ENCODE results near the gene EDNRA.
A peak's percentile ranks its signal among the peaks of the same experiment; 100 is the strongest.

The EDNRA gene

DNA sequence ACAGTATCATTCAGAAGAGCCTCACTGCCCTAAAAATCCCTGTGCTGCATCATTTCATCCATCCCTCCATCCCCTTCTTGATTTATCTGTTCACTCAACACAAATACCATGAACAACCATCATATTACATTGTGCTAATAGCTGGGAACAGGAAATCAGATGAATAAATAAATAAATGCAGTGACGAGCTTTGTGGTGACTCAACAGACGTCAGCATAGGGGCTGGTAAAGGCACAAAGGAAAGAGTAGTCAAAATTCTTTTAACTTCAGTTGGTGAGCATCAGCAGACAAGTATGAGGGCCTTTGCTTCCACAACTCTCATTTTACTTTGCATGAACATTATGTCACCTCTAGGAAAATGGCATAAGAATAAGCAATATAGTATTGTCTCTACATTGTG, 65.5 kb downstream of the EDNRA start:
- no peak for DNase-seq

DNA sequence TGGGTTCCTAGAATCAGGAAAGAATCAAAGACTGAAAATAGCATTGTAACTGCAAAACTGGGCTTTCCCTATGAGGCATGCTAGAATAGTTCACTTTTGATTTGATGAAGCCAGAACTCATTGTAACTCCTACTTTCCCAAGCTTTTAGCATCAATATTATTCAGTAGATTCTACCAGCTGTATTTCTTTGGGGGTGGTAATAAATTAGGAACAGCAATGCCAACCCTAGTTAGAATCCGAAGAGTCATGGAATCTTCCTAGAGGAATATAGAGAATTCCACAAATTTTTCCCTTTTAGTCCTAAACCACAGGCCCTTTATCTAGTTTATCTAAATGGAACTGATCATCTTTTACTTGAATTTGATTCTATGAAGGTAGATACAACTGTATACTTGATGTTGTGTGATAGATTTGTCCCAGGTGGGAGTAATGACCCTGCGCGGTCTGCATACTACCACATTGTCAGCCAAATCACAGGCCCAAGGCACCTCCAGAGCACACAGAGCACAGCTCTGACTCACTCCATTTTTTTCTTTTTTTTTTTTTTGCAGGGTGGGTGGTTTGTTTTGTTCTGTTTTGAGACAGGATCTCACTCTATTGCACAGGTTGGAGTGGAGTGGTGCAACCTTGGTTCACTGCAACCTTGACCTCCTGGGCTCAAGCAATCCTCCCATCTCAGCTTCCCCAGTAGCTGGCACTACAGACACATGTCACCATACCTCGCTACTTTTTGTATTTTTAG, 66.6 kb downstream of the EDNRA start:
- DNase-seq, result no peak

DNA sequence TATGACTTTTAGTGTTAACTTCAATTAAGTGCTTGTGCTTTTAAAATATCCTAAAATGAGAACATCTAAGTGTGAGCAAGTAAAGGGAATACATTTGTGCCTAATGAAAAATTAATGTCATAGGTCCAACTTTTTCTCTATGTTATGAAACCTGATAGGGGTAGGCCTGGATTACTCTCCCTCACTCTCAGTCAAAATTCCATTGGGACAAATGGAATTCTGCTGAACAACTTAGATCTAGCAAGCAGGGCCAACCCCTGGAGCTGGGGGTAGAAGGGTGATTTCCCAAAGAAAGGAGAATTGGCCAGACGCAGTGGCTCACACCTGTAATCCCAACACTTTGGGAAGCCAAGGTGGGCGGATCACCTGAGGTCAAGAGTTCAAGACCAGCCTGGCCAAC, 67.4 kb downstream of the EDNRA start:
- DNase-seq, result no peak

DNA sequence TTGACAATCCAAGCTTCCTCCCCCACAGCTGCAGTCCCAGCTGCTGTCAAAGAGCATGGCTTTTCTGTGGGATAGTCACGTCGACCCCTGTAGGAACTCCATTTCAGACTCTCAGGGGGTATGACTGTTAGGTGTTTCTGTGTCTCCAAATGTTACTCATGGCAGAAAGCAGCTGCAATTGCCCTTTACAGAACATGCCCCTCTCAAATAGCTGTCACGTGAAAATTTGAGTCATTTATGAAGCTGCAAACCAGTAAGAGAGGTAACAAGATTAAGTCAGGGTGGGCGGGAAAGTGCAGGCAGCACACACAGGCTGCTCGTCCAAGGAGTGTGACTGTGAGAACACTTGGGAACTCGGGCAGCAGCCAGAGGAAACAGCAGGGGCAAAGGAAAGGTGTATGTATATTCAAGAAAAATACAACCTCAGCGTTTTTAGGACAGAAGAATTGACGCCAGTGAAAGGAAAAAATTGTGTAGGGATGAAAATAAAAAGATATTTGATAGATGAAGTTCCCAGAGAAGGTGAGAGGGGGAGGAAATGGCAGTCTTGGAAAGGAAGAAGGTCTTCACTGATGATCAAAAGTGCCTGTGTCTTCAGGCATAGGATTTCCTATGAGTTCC, 69.8 kb downstream of the EDNRA start:
- no peak for DNase-seq

DNA sequence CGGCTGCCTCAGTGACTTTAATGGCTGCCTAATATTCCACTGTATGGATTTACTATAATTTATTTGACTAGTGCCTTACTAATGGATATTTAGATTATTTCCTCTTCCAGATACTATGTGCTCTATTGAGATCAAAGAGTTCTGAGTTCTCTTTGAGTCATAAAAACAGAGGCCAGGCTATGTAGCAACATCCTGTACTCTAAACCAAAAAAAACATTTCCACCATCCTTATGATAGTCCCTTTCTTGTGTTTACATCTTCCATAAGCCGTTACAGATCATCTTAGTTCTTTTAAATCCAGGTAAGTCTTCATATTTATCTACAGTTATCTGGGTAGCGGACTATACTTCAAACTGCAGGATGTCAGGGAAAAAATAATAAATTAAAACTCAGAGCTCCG, 79.7 kb downstream of the EDNRA start:
- DNase-seq, result no peak

DNA sequence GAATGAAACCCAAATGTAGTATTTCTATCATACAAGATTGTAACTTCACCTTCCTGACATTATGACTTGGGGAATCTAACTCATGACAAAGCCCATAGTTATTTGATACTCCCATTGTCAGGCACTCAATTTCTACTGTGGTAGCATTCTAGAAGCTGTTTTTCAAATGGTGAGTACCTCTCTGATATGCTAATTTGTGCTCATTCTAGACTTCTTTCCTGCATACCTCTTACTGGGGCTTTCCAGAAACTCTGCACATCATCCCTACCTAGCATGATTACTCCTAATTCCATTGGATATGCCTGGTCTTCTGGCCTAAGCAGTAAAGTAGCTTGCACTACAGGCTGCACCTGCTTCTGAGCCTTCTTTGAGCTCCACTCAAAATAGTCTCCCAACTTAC, 85.9 kb downstream of the EDNRA start:
- no peak for DNase-seq

DNA sequence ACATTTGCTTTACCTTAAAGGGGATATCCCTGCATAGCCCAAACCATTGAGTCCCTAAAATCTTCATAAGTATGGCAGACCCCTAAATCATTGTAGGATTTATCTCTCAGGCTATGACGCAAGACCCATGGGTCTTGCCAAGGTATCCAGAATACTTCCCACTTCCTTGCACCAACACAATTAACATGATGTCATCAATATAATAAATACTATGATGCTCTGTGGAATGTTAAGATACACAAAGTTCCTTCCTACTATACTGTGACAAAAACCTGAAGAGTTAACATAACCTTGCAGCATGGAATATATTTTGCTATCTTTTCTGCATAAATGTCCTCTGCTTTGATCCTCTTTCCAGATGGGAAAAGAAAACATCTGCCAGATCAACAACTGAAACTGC, 86.4 kb downstream of the EDNRA start:
- DNase-seq, result no peak

DNA sequence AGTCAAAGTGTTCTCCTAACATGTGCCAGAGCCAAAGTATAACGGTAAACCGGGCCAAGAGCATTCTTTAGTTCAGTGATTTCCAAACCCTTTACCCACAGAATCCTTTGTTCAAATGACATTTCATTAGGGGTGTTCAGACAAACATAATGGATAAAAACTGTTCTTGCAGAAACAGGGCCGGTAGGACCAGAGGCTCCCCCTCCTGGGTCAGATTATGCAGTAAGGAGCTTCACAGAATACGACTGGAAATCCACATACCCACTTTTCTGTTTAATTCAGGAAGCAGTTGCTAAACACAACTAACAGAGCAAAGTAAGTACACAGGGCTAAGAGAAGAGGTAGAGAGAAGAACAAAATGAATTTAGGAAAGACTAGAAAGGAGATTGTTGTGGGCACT, 89.7 kb downstream of the EDNRA start:
- DNase-seq, result no peak

DNA sequence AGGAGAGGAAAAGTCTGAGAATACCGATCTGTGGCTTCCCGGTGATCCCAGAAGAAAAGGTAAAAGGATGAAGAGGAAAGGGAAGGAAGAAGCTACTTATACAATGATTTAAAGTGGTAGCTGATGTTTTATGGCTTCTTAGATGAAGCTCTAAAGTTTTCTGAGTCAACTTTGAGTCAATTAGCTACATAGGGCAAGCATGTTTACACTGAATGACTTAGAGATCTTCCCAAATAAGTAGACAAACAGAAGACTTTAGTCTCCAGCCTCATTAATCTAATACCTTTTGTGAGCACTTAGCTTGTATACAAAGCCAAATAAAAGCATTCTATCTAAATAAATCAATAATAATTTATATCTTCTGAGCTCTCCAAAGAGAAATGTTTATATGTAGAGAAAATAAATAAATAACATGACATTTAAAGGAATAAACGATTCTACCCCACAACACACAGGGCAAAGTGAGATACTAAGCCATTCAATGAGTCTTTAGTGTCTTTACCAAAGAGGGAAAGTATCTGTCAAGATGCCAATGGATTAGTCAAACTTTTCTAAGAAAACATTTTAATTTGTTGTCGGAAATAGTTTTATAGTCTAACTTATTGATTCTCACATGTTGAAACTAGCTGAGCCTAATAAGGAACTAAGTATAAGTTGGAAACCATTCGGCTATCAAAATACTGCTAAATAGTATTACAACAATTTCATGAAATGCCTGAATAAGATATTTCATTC, 90.3 kb downstream of the EDNRA start:
- DNase-seq, result no peak

DNA sequence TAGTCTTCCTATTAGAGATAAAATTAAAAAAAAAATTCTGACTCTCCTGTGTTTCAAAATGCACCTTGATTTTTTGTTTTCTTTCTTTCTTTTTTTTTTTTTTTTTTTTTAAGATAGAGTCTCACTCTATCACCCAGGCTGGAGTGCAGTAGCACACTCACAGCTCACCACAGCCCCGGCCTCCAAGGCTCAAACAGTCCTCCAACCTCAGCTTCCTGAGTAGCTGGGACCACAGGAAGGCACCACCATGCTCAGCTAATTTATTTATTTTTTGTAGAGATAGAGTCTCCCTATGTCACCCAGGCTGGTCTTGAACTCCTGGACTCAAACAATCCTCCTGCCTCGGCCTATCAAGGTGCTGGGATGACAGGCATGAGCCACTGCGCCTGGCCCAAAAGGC, 95.2 kb downstream of the EDNRA start:
- DNase-seq, result no peak

DNA sequence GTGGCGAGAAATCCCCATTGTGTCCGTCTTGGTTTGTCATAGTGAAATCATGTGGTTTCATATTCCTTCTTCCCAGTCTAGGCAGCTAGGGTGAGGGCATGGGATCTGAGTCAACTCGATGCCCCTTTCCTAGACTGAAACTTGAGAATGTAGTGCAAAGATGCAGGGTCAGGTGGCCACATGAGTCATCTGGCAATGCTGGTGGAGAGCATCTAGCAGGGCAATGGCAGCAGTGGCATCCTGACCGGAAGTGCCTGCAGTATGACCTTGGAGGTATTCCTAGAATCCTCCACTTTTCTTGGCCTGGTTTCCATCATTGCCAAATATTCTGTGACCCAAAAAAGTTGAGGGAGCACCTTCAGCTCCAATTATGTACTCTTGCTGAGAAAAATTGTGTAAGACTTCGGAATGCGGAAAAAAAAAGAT, 97.2 kb downstream of the EDNRA start:
- DNase-seq, result no peak

DNA sequence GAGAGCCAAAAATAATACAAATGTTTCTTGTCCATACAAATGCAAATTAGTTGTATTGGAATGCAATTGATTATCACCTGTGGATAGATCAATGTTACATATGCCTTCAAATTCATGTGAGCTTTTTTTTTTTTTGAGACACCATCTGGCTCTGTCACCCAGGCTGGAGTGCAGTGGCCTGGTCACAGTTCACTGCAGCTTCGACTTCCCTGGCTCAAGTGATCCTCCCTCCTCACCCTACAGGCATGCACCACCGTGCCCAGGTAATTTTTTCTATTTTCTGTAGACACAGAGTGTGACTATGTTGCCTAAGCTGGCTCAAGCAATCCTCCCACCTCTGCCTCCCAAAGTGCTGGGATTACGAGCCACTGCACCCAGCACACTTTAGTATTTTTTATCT, 97.7 kb downstream of the EDNRA start:
- DNase-seq, result no peak

DNA sequence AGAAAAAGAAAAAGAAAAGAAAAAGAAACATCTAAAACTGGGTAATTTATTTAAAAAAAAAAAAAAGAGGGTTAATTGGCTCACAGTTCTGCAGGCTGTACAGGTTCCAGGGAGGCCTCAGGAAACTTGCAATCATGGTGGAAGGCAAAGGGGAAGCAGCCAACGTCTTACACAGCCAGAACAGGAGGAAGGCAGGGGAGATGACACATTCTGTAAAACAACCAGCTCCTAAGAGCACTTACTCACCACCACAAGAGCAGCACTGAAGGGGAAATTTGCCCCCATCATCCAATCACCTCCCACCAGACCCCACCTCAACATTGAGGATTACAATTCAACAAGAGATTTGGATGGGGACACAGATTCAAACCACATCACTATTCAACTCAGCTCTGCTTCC, 99.5 kb downstream of the EDNRA start:
- no peak for DNase-seq

DNA sequence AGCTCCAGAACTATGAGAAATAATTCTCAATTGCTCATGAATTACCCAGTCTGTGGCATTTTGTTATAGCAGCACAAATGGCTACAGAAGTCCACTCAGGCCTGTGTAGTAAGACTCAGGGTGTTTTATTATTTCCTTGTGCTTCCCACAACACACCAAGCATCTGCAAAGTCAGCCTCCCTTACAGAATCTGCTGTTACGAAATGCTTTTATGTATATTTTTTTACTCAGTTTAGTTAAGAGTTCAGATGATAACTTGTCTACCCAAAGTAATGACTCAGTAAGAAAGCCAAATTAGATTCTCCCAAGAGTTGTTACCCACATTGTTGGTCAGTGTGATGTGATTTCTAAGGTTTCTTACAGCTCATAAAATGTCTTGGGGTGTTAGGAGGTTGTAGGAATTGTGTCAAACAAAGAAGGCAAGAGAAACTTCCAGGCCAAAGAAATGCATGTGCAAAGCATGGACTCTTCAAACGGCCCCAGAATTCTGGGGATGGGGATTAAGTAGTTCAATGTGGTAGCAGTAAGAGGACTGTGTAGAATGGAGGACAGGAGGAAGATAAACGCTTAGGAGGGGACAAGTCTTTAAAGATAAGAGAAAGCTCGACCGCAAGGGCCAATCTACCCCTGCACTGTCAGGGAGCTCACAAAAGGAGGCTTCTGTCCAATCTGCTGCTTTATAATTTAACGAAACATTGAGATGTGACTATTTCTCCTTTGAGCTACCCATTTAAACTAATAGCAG, 100.9 kb downstream of the EDNRA start:
- DNase-seq, result no peak

DNA sequence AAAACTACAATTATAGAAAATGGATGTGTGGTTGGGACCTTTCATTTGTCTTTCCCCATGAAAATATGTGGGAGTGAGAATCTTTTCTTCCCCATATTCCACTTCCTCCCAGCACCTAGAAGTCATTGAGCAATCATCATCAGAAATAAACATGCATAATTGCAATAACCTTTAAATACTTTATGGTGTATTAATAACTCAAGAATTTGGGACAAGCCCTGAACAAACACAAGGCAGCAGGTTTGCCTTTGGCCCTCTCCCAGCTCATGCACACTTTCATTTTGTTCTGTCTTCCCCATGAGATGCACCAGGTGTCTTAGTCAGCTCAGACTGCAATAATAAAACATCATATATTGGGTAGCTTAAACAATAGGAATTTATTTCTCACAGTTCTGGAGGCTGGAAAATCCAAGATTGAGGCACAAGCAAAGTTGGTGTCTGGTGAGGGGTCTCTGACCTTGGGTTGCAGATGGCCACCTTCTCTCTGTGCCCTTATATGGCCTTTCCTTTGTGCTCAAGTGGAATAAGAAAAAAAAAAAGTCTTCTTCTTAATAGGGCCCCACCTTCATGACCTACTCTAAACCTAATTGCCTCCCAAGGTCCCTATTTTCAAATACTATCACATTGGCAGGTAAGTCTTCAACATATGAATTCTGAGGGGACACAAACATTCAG, 101.6 kb downstream of the EDNRA start:
- DNase-seq, result no peak

DNA sequence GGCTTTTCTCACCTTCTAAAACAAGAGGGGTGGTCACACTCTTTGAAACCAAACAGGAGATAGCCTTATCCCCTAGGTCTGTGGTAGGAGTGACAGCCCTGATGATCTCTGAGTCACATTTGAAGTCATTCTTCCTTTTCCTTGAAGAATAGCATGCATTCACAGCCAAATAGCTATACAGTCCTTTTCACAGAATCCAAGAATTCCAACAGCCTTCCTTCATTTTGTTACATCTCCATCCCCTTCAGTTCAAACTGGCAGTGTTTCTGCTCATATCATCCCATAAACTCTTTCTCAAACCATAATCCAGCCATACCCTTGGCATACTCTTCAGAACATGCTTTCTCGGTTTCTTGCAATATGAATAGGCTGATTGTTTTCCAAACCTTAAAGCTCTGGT, 103.0 kb downstream of the EDNRA start:
- DNase-seq, result no peak

DNA sequence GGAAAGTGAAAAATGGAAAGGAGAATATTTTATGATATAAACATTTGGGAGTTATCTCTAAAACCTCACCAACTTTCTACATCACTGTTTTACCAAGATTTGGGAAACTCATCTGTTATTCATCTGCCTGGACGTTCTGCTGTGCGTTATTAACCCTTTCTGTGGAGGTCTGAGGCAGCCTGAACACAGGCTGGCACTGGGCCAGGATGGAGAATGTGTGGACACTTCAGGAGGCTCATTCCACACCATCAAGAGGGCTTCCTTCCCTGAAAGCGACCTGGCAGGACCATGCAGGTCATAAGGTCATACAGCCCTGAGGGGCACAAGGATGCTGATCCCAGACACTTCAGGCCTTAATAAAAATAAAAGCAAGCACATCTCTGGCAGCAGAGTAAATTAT, 105.1 kb downstream of the EDNRA start:
- DNase-seq, result no peak

DNA sequence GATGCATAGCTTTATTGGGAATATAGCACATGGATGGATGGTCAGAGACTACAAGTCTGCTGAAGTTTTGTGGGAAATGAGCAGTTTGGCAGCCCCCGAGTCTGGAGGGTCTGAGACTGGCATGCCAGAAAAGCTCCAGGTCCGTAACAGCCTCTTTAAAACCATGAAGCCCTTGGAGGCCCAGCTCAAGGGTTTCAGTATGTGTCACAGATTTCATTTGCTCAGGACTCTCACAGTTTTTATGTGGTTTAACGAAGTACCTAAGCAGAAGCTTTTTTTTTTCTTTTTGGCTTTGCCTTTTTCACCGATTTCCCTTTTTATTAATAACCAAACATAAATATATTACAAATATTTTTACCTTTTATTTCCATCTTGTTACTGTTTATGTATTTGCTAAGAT, 105.7 kb downstream of the EDNRA start:
- DNase-seq, result no peak

DNA sequence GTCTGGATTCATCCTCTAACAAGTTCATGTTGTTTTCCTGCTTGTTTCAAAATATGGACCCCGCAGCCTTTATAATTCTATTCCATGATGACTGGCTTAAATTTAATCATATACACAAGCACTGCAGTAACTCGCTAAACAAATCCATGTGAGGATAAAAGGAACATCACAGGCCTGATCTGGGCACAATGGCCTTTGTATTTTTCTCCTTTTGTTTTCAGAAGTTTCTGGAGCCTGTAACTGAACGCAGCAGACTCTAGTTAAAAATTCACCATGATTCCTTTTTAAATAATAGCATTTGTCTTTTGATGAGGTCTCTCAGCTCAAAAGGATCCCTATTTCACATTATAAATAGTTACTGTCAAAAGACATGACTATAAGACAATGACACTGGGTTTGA, 106.1 kb downstream of the EDNRA start:
- DNase-seq, result no peak

DNA sequence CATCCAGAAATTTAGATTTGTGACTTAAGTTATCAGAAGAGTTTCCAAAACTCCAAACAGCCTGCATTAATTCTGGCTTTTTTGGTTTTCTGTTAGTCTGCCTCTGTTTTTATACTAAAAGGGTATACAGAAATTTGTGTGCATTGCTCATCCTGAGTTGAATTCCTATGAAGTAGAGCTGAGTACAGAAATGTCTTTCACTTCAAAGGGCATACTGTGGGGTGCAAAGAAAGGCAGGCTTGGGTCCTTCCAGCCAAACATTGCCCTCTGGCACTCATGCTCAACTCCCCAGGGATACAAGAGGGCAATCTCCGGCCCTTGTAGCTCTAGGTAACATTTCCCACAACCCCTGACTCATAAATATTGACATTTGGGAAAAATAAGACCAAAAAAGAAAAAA, 108.7 kb downstream of the EDNRA start:
- DNase-seq, result no peak

DNA sequence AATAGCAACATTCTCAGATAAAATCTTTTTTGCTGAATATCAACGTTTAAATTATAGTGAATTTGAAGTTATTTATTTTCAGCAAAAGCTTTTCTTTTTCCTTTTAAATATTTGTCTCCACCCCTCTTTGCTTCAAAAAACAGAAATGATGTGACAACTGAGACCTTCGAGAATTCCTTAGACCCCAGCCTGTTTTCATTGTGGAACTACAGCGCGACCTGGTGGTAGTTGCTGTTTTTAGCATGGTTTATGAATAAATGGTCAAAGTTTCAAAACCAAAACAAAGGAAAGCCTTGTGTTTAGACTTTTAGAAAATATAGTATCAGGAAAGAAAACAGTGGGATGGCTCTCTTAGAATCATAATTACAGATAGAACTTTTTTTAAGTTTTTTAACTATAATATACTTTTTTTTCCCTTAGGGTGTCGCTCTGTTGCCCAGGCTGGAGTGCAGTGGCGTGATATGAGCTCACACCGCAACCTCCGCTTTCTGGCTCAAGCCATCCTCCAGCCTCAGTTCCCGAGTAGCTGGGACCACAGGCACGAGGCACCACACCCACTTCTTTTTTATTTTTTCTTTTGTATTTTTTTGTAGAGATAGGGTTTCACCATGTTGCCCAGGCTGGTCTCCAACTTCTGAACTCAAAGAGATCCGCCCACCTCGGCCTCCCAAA, 109.5 kb downstream of the EDNRA start:
- peak; percentile 0 for DNase-seq

DNA sequence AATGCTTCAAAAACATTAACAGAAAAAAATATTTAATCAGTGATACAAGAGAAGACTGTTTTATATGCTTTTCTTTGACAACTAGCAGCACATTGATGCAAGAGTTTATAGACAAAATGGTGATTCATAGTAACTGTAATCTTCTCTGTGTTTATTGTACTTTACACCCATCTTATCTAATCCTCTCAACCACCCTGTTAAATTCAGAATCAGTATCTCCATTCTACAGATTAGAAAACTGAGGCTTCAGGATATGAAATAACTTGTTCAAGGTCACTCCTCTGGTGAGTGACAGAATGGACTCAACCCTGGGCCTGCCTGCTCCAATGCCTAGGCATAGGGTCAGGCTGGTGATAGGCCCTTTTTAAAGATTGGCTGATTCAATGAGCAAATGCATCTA, 110.2 kb downstream of the EDNRA start:
- DNase-seq, result no peak

All from NCI-H2029 treated with DMSO at 0.1 percent for 48 hours (cell line).